Mucosa of descending colon (tissue), 3 donors: ENCODE data around the gene RNF215. TPM values are rescaled to one million over a fixed set of nuclear protein-coding genes. Genes with fewer than 3 reads are reported as not detected.

ENCODE experiments used
- ATAC-seq: fragments of 200-7000 bp; cut with Tn5 transposase; one replicate; pipeline ENCODE4 v1.9.1; 2020; ENCODE audit warnings: mild to moderate bottlenecking, moderate library complexity
- DNase-seq, 3 donors: peaks; one replicate each; pipeline ENCODE4 v3.0.0-alpha.2; 2020
- H3K36me3 ChIP-seq: fragments of 200-600 bp; one replicate; pipeline ENCODE4 v1.8.0; 2021; ENCODE audit warnings: low read depth, mild to moderate bottlenecking
- H3K4me1 ChIP-seq: fragments of 200-600 bp; one replicate; pipeline ENCODE4 v1.8.0; 2021; ENCODE audit warnings: low read depth, mild to moderate bottlenecking
- H3K4me3 ChIP-seq: fragments of 200-600 bp; one replicate; pipeline ENCODE4 v1.8.0; 2021; ENCODE audit warnings: mild to moderate bottlenecking
- H3K9me3 ChIP-seq: fragments of 200-600 bp; one replicate; pipeline ENCODE4 v1.8.0; 2021; ENCODE audit warnings: mild to moderate bottlenecking
- CTCF ChIP-seq: fragments of 200-600 bp; IDR thresholded peaks from one replicate; pipeline ENCODE4 v1.8.0; 2022; ENCODE audit warnings: antibody characterized with exemption, mild to moderate bottlenecking
- intact Hi-C, 2 donors: fragments of 100-400 bp; cut with DNase I in 1 of 2; cut with micrococcal nuclease in 1 of 2; formaldehyde crosslinking; loops; one replicate each; pipeline versions ENCODE4 v1.11.0 to v1.11.1; 2022; cut with DNase I, micrococcal nuclease
- total RNA-seq, 3 donors: library from RNA; stranded (reverse); fragmentation: NEBNext Ultra II Directional in 2 of 3; extraction: Animal tissue kit (Norgen Biotek cat#: 25700) in 2 of 3; gene quantifications; one replicate each; pipeline versions ENCODE4 v1.2.1 to v1.2.4, GENCODE V29; 2021 to 2023
- donor health status: DM: no; HTN: no; CAD: no; lungs with moderate emphysema.
- donor health status: DM: no; HTN: no; CAD: no.
- donor health status: DM: no; HTN: yes; CAD: no.

The RNF215 gene
- total RNA-seq, 3 donors from 2014 or later: 9.0 to 14.2 (median 9.1) TPM

GRCh38 chr22:30370641-30371230, 16.5 kb downstream of the RNF215 start:
- ATAC-seq: no peak
- no peak overlapping the region for H3K4me3 ChIP-seq
- no peak for TF ChIP-seq CTCF
- no peaks in the 10 kb centered on the region for H3K4me1 ChIP-seq
- intact Hi-C loops: no loop called here
- no peaks in the 10 kb centered on the region for H3K9me3 ChIP-seq
- no peaks in the 10 kb centered on the region for H3K36me3 ChIP-seq
- DNase-seq: no peak

- ATAC-seq: no peak
- intact Hi-C loops: no loop called here
Observed at GRCh38 chr22:30368420-30368819, 18.8 kb downstream of the RNF215 start.

GRCh38 chr22:30365891-30366290, 21.3 kb downstream of the RNF215 start:
- no peak for ATAC-seq
- Histone ChIP-seq H3K9me3 (no peaks in the 10 kb centered on the region), H3K4me3 (no peak overlapping the region), H3K36me3 (no peaks in the 10 kb centered on the region), H3K4me1 (no peaks in the 10 kb centered on the region)
- no peak for TF ChIP-seq CTCF
- DNase-seq: no peak
- intact Hi-C loops: no loop called here

More at GRCh38 chr22:30368420-30368819, 18.8 kb downstream of the RNF215 start:
- no peaks in the 10 kb centered on the region for H3K4me1 ChIP-seq
- no peaks in the 10 kb centered on the region for H3K9me3 ChIP-seq
- no peak for DNase-seq
- H3K4me3 ChIP-seq: no peak overlapping the region
- no peaks in the 10 kb centered on the region for H3K36me3 ChIP-seq
- TF ChIP-seq CTCF: no peak

GRCh38 chr22:30362651-30363281, 24.4 kb downstream of the RNF215 start:
- Histone ChIP-seq H3K36me3 (no peaks in the 10 kb centered on the region), H3K4me3 (no peak overlapping the region), H3K4me1 (no peaks in the 10 kb centered on the region), H3K9me3 (no peaks in the 10 kb centered on the region)
- TF ChIP-seq CTCF: no peak
- ATAC-seq (no peak), DNase-seq (no peak)
- intact Hi-C loops: no loop called here

GRCh38 chr22:30361916-30362650, 25.1 kb downstream of the RNF215 start:
- intact Hi-C loops: no loop called here
- no peaks in the 10 kb centered on the region for H3K9me3 ChIP-seq
- peaks cover 4% of the 10 kb centered on the region for H3K4me1 ChIP-seq
- H3K4me3 ChIP-seq: no peak overlapping the region
- TF ChIP-seq CTCF: no peak
- H3K36me3 ChIP-seq: no peaks in the 10 kb centered on the region
- ATAC-seq: no peak
- no peak for DNase-seq
